DMS153 (cell line): Measurements from ENCODE around the gene RAD1.
"Not testable (repeated sequence)": the region's sequence is repeated elsewhere in the genome, so short reads cannot be mapped to it uniquely, and the experiment has no call there.

Source experiments
- DNase-seq: peaks from one replicate; lab custom pipeline; 2025; lab: John Stamatoyannopoulos, UW

The RAD1 gene, protein sequence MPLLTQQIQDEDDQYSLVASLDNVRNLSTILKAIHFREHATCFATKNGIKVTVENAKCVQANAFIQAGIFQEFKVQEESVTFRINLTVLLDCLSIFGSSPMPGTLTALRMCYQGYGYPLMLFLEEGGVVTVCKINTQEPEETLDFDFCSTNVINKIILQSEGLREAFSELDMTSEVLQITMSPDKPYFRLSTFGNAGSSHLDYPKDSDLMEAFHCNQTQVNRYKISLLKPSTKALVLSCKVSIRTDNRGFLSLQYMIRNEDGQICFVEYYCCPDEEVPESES

DNA sequence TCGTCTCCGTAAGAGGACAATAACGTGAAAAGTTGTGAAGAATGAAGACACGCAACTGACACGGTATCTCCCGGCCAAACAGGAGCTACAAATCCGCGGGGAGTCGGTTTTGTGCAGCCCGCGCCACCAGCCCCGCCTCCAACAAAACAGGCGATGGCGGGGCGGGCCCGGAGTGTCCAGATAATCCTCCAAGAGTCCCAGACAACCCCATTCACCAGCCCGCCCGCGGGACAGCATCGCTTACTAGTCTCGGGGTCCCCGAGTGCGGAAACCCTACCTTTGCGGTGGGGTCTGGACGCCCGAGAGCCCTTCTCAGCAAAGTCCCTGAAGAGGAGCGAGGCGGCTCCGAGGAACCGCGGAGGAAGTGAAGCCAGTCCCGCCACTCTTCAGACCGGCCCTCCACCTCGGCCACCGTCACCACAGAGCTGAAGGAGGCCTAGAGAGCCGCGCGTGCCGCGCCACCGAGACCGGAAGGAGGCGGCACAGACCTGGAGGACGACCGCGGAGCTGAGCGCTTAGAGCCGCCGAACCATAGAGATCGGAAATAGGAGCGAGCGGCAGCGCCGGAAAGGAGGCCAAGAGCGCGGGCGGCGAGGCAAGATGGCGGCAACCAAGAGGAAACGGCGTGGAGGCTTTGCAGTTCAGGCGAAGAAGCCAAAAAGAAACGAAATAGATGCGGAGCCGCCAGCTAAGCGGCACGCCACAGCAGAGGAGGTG is at the start of gene RAD1, which contains the start of gene BRIX1:
TSS of gene RAD1 (minus strand) at position 366 of the 717 bp plus-strand sequence. CDS start 612 bp downstream, outside the sequence.
TSS of gene BRIX1 (plus strand) at position 573 of the 717 bp plus-strand sequence. CDS start at position 601, 28 bp downstream.
- DNase-seq = peak; percentile 98

- no peak for DNase-seq
Observed at GRCh38 chr5:34959323-34959722, 44.0 kb upstream of the RAD1 start.

- no peak for DNase-seq
Observed at GRCh38 chr5:34957857-34958690, 42.8 kb upstream of the RAD1 start.

DNA sequence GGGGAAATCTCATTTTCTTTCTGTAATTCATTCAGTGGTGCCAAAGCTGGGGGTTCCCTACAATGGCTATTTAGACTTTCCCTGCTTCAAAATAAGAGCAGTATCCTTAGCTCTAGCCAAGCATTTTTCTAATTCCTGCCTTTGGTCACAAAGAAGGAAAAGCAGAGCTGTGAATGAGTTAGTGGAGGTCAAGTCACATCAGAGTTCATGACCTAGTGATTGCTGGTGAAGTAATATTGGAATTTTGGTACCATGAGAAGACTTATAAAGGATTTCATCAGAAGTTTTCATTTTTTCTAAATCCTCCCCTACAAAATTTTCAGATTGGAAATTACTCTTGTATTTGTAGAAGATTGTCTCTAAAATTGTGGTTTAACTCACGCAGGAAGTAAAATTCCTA is 42.0 kb upstream of the RAD1 start:
- DNase-seq = no peak

DNA sequence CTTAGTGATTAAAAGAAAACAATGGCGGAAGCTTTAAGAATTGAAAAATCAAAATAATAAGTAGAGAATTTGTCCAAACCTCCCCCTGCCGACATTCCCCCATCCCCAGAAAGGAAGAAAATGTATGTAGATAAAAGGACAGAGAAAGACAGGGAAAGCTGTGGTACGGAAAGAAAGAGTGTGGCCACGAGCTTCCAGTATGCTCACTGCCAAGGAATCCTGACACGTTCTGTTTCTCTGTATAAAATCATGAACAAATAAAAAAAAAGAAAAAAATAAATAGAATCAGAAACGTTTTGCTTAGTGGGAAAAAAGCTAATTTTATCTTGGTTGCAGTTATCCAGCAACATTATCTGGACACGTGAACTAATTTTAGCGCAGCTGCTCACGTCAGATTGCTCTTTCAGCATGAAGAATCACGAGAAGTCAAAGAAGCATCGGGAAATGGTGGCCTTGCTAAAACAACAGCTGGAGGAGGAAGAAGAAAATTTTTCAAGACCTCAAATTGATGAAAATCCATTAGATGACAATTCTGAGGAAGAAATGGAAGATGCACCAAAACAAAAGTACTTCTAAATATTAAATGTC is 29.2 kb upstream of the RAD1 start:
- no peak for DNase-seq

GRCh38 chr5:34944044-34944443 is 28.7 kb upstream of the RAD1 start:
- no peak for DNase-seq

GRCh38 chr5:34941936-34942335 is 26.6 kb upstream of the RAD1 start:
- DNase-seq = no peak

GRCh38 chr5:34932947-34933346 is 17.6 kb upstream of the RAD1 start:
- no peak for DNase-seq

DNA sequence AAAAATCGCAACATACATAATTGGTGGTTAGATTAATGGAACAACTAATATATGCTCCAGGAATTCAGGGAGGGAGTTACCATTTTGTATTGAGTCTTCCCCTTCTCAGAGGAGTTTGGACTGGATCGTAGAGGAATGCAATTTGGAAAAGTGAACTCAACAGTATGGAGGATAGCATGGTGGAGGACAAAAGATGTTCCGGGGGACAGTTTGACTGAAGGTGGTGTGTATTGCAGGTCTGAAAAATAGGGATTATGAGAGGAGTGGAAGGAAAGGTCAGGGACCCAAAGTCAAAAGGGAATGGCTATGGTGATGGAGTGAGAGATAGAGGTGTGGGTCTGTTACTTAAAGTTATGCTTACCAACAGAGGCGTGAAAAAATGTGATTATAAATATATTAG is 15.6 kb upstream of the RAD1 start:
- DNase-seq = no peak

DNA sequence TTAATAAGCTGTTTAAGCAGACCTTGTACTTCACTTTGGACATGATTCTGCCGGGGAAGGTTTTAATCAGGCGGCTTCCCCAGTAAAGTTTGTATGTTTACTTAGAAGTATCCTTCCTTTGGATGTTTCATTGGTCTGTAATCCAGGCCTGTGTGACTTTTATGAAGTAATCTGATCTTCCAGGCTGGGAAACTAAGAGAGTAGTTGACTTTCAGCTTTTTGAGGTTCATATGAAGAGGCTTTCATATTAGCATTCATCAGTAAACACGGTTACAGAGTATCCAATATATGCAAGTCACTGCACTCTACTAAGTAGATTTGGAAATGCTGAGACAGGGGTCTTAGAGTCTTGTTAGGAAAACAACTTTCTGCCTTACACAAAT is 15.1 kb upstream of the RAD1 start:
- DNase-seq = no peak

DNA sequence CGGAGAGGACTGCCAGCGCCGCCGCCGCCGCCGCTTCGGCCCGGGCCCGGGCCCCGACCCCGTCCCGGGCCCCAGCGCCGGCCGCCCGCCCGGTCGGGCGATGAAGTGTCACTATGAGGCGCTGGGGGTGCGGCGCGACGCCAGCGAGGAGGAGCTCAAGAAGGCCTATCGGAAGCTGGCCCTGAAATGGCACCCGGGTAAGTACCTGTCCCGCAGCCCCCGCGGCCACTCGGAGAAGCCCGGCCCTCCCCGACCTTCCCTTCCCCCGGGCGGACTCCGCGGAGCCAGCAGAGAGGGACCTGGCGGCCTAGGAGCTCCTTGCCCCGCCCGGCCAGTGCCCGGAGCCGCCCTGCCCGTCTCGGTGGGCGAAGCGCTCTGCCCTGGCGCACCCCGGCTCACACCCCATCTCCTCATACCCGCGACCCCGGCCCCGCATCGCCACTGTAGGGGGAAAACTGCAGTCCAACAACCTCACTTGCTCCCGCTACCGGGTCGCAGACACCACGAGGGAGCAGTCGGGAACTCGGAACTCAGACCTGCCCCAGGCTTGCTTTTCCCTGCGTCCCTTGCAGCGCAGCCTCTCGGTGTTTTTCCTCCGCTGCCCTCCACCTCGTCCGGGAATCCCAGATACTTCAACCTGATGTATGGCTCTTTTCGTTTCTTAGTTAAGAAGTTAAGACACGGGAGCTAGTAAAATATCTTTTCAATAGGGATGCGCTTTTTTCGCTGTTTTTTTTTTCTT is 14.6 kb upstream of the RAD1 start:
- peak; percentile 68 for DNase-seq

DNA sequence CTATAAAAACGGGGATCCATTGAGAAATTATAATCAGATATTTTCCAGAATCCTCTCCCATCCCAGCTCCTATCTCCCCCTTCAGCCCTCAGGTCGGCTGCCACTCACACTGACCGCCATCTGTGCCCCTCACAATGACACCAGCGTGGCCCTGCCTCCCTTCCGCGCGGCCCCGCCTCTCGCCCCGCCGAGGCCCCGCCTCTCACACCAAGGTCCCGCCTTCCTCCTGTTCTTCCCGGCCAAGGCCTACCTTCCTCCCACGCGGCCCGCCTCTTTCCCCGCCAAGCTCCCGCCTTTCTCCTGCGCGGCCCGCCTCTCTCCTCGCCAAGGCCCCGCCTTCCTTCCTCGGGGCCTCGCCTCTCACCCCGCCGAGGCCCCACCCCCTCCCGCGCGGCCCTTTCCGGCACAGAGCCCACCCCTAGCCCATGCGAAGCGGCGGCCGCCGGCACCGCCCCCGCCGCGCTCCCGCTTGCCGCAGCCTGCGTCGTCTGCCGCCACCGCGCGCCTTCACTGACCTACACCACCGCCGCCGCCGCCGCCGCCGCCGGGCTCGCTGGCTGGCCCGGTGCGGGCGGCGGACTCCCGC is 13.9 kb upstream of the RAD1 start, which contains the start of gene DNAJC21:
TSS of gene DNAJC21 (plus strand) at position 426 of the 586 bp plus-strand sequence. CDS start 261 bp downstream, outside the sequence.
- DNase-seq = peak; percentile 97

DNA sequence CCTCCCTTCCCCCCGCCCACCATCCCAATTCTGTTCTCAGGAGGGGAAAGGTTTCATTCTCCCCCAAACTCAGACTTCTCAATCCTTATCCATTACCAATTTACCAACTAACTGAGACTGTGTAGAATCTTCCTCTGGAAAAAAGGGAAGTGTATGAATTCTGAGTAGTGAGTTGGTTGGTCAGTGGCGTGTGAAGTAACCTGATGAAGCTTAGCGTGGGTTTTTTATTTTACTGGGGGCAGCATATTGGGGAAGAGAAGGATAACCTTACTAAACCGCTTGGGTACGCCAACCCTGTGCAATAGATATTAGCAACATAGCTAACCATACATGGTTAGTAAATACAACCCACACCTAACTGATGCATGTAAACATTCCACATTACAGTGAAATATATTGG is 13.0 kb upstream of the RAD1 start:
- DNase-seq = no peak

DNA sequence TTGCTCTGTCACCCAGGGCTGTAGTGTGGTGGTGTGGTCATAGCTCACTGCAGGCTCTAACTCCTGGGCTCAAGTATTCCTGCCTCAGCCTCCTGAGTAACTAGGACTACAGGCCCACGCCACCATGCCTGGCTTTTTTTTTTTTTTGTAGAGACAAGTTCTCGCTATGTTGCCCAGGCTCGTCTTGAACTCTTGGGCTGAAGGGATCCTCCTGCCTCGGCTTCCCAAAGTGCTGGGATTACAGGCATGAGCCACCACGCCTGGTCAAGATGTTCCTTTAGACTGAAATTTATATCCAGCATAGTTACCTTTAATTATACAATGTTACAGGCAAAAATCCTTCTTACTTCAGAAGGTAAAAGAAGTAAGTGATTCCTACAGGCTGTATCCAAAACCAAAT is 12.5 kb upstream of the RAD1 start:
- DNase-seq = no peak

- no peak for DNase-seq
Observed at GRCh38 chr5:34926318-34926888, 11.1 kb upstream of the RAD1 start.

DNA sequence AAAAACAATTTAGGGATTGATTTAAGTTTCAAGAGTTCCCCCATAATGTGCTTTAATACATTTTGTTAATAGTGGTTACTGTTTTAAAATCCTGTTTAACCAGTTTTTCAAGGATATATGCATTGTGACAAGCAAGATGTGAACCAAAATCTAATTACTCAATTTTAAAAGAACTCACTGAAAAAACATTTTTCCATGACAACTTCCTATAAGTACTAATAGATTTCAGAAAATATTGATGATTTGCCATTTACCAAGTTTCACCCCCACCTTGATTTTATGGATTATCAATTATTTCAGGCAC is 9.1 kb upstream of the RAD1 start:
- DNase-seq = no peak

GRCh38 chr5:34923694-34924461 is 8.6 kb upstream of the RAD1 start:
- no peak for DNase-seq

DNA sequence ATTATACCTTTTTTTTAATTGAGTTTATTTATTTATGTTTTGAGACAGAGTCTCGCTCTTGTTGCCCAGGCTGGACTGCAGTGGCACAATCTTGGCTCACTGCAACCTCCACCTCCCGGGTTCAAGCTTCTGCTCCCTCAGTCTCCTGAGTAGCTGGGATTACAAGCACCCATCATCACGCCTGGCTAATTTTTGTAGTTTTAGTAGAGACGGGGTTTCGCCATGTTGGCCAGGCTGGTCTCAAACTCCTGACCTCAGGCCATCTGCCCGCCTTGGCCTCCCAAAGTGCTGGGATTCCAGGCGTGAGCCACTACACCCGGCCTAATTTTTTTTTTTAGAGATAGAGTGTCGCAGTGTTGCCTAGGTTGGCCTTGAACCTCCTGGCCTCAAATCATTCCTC is 8.0 kb upstream of the RAD1 start:
- not testable (repeated sequence) for DNase-seq

DNA sequence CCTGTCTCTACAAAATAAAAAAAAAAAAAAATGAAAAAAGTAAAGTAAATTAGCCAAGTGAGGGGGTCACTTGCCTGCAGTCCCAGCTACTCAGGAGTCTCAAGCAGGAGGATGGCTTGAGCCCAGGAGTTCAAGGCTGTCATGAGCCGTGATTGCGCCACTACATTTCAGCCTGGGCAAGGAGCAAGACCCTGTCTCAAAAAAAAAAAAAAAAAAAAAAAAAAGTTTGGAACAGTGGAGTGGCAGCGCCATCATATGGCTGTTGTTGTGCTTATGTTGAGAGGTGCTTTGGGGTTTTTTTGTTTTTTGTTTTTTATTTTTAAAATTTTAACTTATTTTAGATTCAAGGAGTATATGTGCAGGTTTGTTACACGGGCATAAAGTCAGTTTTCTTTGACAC is 3.8 kb upstream of the RAD1 start:
- DNase-seq = no peak

GRCh38 chr5:34918025-34918424 is 2.7 kb upstream of the RAD1 start:
- DNase-seq = no peak
